Osteoblast (primary cell): ENCODE measurements around the gene PDE8B. TPM values are rescaled to one million over a fixed set of nuclear protein-coding genes. Genes with fewer than 3 reads are reported as not detected.

Experiments
- DNase-seq: peaks from one replicate; pipeline ENCODE4 v3.0.0; 2011; ENCODE audit warnings: low spot score, mixed read lengths; ENCODE audit not compliant: insufficient read length; ENCODE audit errors: missing footprints
- H2AFZ ChIP-seq: 2 replicates; pipeline ENCODE4 v1.6.0; 2011; ENCODE audit warnings: mild to moderate bottlenecking, low read length
- H3K27ac ChIP-seq: 2 replicates; pipeline ENCODE4 v1.5.1; 2011; ENCODE audit warnings: mild to moderate bottlenecking, low read depth, low read length, moderate library complexity
- H3K27me3 ChIP-seq: 2 replicates; pipeline ENCODE4 v1.6.0; 2012; ENCODE audit warnings: mild to moderate bottlenecking, control low read depth, inconsistent platforms, low read length, moderate library complexity; ENCODE audit not compliant: insufficient read depth
- H3K36me3 ChIP-seq: 2 replicates; pipeline ENCODE4 v1.5.1; 2011; ENCODE audit warnings: mild to moderate bottlenecking, low read length, control low read depth, moderate library complexity; ENCODE audit not compliant: insufficient read depth
- H3K4me1 ChIP-seq: 2 replicates; pipeline ENCODE4 v1.5.1; 2011; ENCODE audit warnings: mild to moderate bottlenecking, low read length, control low read depth, moderate library complexity; ENCODE audit not compliant: insufficient read depth
- H3K4me2 ChIP-seq: 2 replicates; pipeline ENCODE4 v1.6.0; 2011; ENCODE audit warnings: mild to moderate bottlenecking, low read length; ENCODE audit not compliant: insufficient read depth
- H3K4me3 ChIP-seq: fragments of 200-600 bp; sonication (generic); 3 replicates; pipeline ENCODE4 v1.5.1; 2012; ENCODE audit warnings: mild to moderate bottlenecking, low read length, inconsistent platforms; ENCODE audit not compliant: insufficient read depth
- H3K79me2 ChIP-seq: 2 replicates; pipeline ENCODE4 v1.6.0; 2012; ENCODE audit warnings: mild to moderate bottlenecking, low read length, control low read depth, inconsistent platforms; ENCODE audit not compliant: insufficient read depth
- H3K9me3 ChIP-seq: 2 replicates; pipeline ENCODE4 v1.5.1; 2011; ENCODE audit warnings: low read depth, low read length, control low read depth
- H4K20me1 ChIP-seq: 2 replicates; pipeline ENCODE4 v1.6.0; 2012; ENCODE audit warnings: mild to moderate bottlenecking, low read length, control low read depth; ENCODE audit not compliant: insufficient read depth
- CTCF ChIP-seq: IDR thresholded peaks from 2 replicates; pipeline ENCODE4 v1.5.1; 2011; ENCODE audit warnings: mild to moderate bottlenecking, low read depth, low read length, moderate library complexity; ENCODE audit errors: extremely low read depth
- total RNA-seq: library from RNA; depleted of rRNA; stranded (reverse); fragments of >200 nt; gene quantifications from 2 replicates; pipeline ENCODE4 v1.2.3, GENCODE V29; 2012

PDE8B gene
- total RNA-seq, 1 donor = under 0.01 TPM

GRCh38 chr5:77353251-77353650, 142.8 kb downstream of the PDE8B start:
- Histone ChIP-seq H3K27ac (no peak overlapping the region), H3K4me3 (no peak overlapping the region), H2AFZ (no peak overlapping the region), H3K4me2 (no peak overlapping the region), H3K27me3 (peaks cover 17% of the 10 kb centered on the region), H3K9me3 (no peaks in the 10 kb centered on the region), H3K79me2 (no peaks in the 10 kb centered on the region), H3K4me1 (no peaks in the 10 kb centered on the region), H4K20me1 (no peaks in the 10 kb centered on the region), H3K36me3 (no peaks in the 10 kb centered on the region)
- no peak for TF ChIP-seq CTCF
- no peak for DNase-seq

GRCh38 chr5:77354454-77354853, 144.0 kb downstream of the PDE8B start:
- Histone ChIP-seq H3K79me2 (no peaks in the 10 kb centered on the region), H2AFZ (no peak overlapping the region), H3K4me2 (no peak overlapping the region), H3K4me3 (no peak overlapping the region), H3K9me3 (no peaks in the 10 kb centered on the region), H3K27me3 (peaks cover 8% of the 10 kb centered on the region), H3K36me3 (no peaks in the 10 kb centered on the region), H3K4me1 (no peaks in the 10 kb centered on the region), H3K27ac (no peak overlapping the region), H4K20me1 (no peaks in the 10 kb centered on the region)
- no peak for DNase-seq
- no peak for TF ChIP-seq CTCF

GRCh38 chr5:77355080-77355479, 144.6 kb downstream of the PDE8B start:
- no peaks in the 10 kb centered on the region for H3K36me3 ChIP-seq
- no peaks in the 10 kb centered on the region for H3K79me2 ChIP-seq
- no peak overlapping the region for H3K4me3 ChIP-seq
- no peak for DNase-seq
- H3K27ac ChIP-seq = no peak overlapping the region
- TF ChIP-seq CTCF = no peak
- peaks cover 8% of the 10 kb centered on the region for H3K27me3 ChIP-seq
- H2AFZ ChIP-seq = no peak overlapping the region
- no peak overlapping the region for H3K4me2 ChIP-seq
- H4K20me1 ChIP-seq = no peaks in the 10 kb centered on the region
- no peaks in the 10 kb centered on the region for H3K4me1 ChIP-seq
- no peaks in the 10 kb centered on the region for H3K9me3 ChIP-seq

GRCh38 chr5:77355751-77356150, 145.3 kb downstream of the PDE8B start:
- H3K9me3 ChIP-seq = no peaks in the 10 kb centered on the region
- no peak for DNase-seq

More at GRCh38 chr5:77355751-77356150, 145.3 kb downstream of the PDE8B start:
- Histone ChIP-seq H4K20me1 (no peaks in the 10 kb centered on the region), H3K27me3 (peaks cover 8% of the 10 kb centered on the region), H2AFZ (no peak overlapping the region), H3K36me3 (no peaks in the 10 kb centered on the region), H3K4me2 (no peak overlapping the region), H3K79me2 (no peaks in the 10 kb centered on the region), H3K4me1 (no peaks in the 10 kb centered on the region), H3K4me3 (no peak overlapping the region), H3K27ac (no peak overlapping the region)
- no peak for TF ChIP-seq CTCF
